ENCODE data around the gene POLR3C.

POLR3C gene

GRCh38 chr1:145871994-145872924 is 48.3 kb downstream of the POLR3C start:
- TF ChIP-seq CTCF (IDR thresholded peaks at IDR 0.05; ENCODE audit: control insufficient read depth, extremely low read depth, insufficient read depth), result no peak
- no peak for DNase-seq (ENCODE audit: low read depth)
- no peak overlapping the region for H3K4me3 ChIP-seq (ENCODE audit: low read depth, low read length)

GRCh38 chr1:145874646-145875045 is 50.6 kb downstream of the POLR3C start:
- no peak overlapping the region for H3K4me3 ChIP-seq (ENCODE audit: low read depth, low read length)
- TF ChIP-seq CTCF (IDR thresholded peaks at IDR 0.05; ENCODE audit: control insufficient read depth, extremely low read depth, insufficient read depth), result no peak
- DNase-seq (ENCODE audit: low read depth), result no peak

DNA sequence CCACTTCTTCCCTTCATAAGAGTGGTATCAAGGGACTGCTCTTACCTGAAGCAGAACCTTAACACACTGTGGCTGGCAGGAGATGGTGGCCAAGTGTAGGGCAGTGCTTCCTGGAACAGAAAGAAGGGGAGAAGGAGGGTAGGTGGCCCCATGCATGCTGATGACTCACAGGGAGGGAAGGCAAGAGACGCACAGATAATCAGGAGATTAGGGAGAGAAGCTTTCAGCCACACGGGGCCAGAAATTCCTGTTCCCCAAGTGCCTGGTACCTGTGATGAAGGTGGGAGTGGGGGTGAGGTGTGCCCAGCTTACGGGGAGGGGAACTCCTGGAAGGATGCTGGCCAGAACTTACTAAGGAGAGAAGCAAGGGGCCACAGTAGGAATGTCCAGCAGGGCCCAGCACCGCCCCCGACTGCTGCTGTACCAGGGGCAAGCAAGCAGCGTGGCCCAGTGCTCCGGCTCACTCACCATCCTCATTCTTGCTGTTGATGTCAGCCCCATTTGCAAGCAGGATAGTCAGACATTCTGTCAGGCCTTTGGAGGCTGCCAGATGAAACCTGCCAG is 54.0 kb downstream of the POLR3C start:
- no peak for TF ChIP-seq CTCF (IDR thresholded peaks at IDR 0.05; ENCODE audit: control insufficient read depth, extremely low read depth, insufficient read depth)
- no peak for DNase-seq (ENCODE audit: low read depth)
- H3K4me3 ChIP-seq (ENCODE audit: low read depth, low read length), result no peak overlapping the region

DNA sequence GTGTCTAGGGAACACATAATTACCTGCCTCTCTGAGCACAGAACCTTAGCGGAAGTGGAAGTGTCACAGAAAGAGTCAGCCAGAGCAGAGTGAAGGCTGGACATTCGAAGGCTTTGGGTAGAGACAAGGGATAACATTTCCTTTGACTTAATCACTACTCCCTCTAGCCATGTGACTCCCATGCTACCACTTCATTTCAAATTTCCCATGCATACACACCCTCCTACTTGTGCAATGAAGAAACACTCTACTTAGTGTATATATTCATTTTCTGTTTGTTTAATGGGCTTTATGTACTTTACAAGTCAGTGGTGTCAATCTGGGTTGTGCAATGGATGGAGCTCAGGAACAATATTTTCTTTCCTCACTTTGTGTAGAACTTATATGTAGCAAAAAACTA is 54.7 kb downstream of the POLR3C start:
- TF ChIP-seq CTCF (IDR thresholded peaks at IDR 0.05; ENCODE audit: control insufficient read depth, extremely low read depth, insufficient read depth), result no peak

DNA sequence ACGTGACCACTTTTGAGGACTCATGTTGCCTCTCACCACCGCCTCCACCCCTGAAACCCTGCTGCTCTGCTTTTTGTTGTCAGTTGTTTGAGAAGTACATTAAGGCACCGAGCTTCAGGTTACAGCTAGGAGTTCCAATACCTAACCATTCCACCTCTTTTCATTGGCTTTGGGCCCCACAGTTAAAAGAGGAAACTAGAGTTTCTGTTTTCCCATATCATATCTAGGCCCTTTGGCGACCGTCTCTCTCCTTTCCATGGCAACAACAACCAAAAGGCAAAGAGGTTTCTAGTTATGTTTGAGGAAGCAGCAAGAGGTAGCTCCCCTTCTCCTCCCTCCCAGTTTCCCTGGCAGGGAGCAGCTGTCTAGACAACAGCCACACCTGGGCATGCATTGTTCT is 55.8 kb downstream of the POLR3C start:
- TF ChIP-seq CTCF (IDR thresholded peaks at IDR 0.05; ENCODE audit: control insufficient read depth, extremely low read depth, insufficient read depth), result no peak
- DNase-seq (ENCODE audit: low read depth), result no peak
- H3K4me3 ChIP-seq (ENCODE audit: low read depth, low read length), result no peak overlapping the region

More for the DNA sequence above, 54.7 kb downstream of the POLR3C start:
- H3K4me3 ChIP-seq (ENCODE audit: low read depth, low read length), result no peak overlapping the region
- no peak for DNase-seq (ENCODE audit: low read depth)

GRCh38 chr1:145884675-145885074 is 60.7 kb downstream of the POLR3C start:
- TF ChIP-seq CTCF (IDR thresholded peaks at IDR 0.05; ENCODE audit: control insufficient read depth, extremely low read depth, insufficient read depth), result no peak
- DNase-seq (ENCODE audit: low read depth), result no peak
- H3K4me3 ChIP-seq (ENCODE audit: low read depth, low read length), result no peak overlapping the region

Measured in LNCaP clone FGC (cell line).